Peyer's patch (tissue), 4 donors: Measurements from ENCODE around the gene PSMB5. TPM values are rescaled to one million over a fixed set of nuclear protein-coding genes. Genes with fewer than 3 reads are reported as not detected.
A peak's percentile ranks its signal among the peaks of the same experiment; 100 is the strongest.

Experiments
- DNase-seq, 3 donors: peaks; one replicate each; pipeline ENCODE4 v3.0.0-alpha.2; 2017 to 2019
- H3K27ac ChIP-seq, 4 donors: fragments of 200-600 bp; sonication (generic); one replicate each; pipeline ENCODE4 v1.5.1; 2016 to 2019
- H3K27me3 ChIP-seq, 2 donors: fragments of 200-600 bp; sonication (generic); one replicate each; pipeline ENCODE4 v1.5.1; 2019
- H3K36me3 ChIP-seq, 3 donors: fragments of 200-600 bp; sonication (generic); one replicate each; pipeline ENCODE4 v1.5.1; 2016 to 2019
- H3K4me1 ChIP-seq, 4 donors: fragments of 200-600 bp; sonication (generic); one replicate each; pipeline ENCODE4 v1.5.1; 2016 to 2019
- H3K4me3 ChIP-seq, 4 donors: fragments of 200-600 bp; sonication (generic); 1 replicate in 3 of 4; 2 replicates in 1 of 4; pipeline ENCODE4 v1.5.1; 2016 to 2019; ENCODE audit warnings: mild to moderate bottlenecking in 1 of 4
- H3K9me3 ChIP-seq, 4 donors: fragments of 200-600 bp; sonication (generic); one replicate each; pipeline ENCODE4 v1.5.1; 2016 to 2019; ENCODE audit warnings: mild to moderate bottlenecking in 1 of 4
- CTCF ChIP-seq, 6 experiments: fragments of 450-650 bp in 4 of 6; fragments of 200-600 bp in 2 of 6; sonication (generic) in 1 of 6; IDR thresholded peaks; one replicate each; pipeline ENCODE4 v1.5.1; 2017 to 2019; ENCODE audit warnings: antibody characterized with exemption in 6 of 6, mild to moderate bottlenecking in 3 of 6, moderate library complexity in 1 of 6
- POLR2A ChIP-seq, 2 donors: fragments of 450-650 bp; IDR thresholded peaks; one replicate each; pipeline ENCODE4 v1.5.1; 2017; ENCODE audit warnings: antibody characterized with exemption in 2 of 2, mild to moderate bottlenecking in 2 of 2, moderate library complexity in 2 of 2
- total RNA-seq, 4 donors: library from RNA; depleted of rRNA; stranded (reverse); fragments of >200 nt; gene quantifications; one replicate each; pipeline ENCODE4 v1.1.0, GENCODE V29; 2016

Gene PSMB5
- total RNA-seq, 4 donors from 2014 or later = 49.6 to 116 (median 68.8) TPM

DNA sequence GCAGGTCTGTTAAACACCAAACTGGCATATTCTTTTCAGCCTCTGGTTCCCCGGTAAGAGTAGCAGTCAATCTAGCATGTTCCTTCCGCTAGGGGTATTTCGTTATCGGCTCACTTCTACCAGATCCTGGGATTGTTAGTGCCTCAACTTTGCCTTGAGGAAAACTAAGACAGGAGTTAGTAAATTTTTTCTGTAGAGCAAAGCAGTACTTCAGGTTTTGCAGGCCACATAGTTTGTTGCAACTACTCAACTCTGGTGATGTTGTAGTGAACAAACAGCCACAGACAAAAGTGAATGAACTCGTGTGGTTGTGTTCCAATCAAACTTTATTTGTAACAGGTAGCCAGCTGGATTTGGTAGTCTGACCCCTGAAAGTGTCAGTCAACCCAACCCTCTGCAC lies 28.9 kb upstream of the PSMB5 start:
- H3K9me3 ChIP-seq = no peaks in the 10 kb centered on the region
- peaks cover 0 to 98% (median 11%) of the 10 kb centered on the region in 3 donors for H3K36me3 ChIP-seq
- no peak overlapping the region for H3K27ac ChIP-seq
- no peak overlapping the region for H3K4me3 ChIP-seq
- no peaks in the 10 kb centered on the region for H3K27me3 ChIP-seq
- H3K4me1 ChIP-seq = no peaks in the 10 kb centered on the region
- no peak for DNase-seq
- TF ChIP-seq CTCF (IDR thresholded peaks at IDR 0.05) (no peak), POLR2A (IDR thresholded peaks at IDR 0.05) (no peak)

DNA sequence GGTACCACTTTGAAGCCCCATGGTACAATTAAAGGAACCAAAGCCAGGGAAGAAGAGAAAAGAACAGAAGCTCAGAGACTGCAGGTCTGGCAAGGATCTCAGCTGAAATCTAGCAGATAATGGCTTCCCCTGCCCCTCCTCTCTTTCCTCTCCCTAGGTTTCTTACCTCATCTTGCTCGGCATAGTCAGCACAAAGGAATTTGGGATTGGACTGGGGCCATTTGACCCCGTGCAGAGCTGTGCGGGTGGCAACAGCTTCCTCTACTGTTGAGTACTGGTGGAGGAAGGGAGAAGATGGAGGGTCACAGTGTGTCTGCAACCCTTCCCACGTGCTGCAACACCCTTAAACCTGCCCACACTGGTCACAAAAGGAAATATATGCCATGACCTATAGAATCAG lies 27.3 kb upstream of the PSMB5 start:
- Histone ChIP-seq H3K4me1 (peaks cover 0 to 3% (median 1%) of the 10 kb centered on the region in 4 donors), H3K9me3 (no peaks in the 10 kb centered on the region), H3K36me3 (peaks cover 0 to 84% (median 10%) of the 10 kb centered on the region in 3 donors), H3K4me3 (no peak overlapping the region), H3K27me3 (no peaks in the 10 kb centered on the region), H3K27ac (no peak overlapping the region)
- peak in 2 of 3 donors; percentile 36 to 66 for DNase-seq
- TF ChIP-seq POLR2A (IDR thresholded peaks at IDR 0.05) (no peak), CTCF (IDR thresholded peaks at IDR 0.05) (no peak)

GRCh38 chr14:23060536-23061260 lies 26.0 kb upstream of the PSMB5 start:
- no peak overlapping the region for H3K4me3 ChIP-seq
- peak in 2 of 3 donors; percentile 31 to 33 for DNase-seq
- TF ChIP-seq CTCF (IDR thresholded peaks at IDR 0.05) (no peak), POLR2A (IDR thresholded peaks at IDR 0.05) (no peak)
- no peaks in the 10 kb centered on the region for H3K9me3 ChIP-seq
- H3K27me3 ChIP-seq = no peaks in the 10 kb centered on the region
- H3K36me3 ChIP-seq = peaks cover 0 to 71% (median 10%) of the 10 kb centered on the region in 3 donors
- peaks cover 0 to 13% (median 6%) of the 10 kb centered on the region in 4 donors for H3K4me1 ChIP-seq
- no peak overlapping the region for H3K27ac ChIP-seq

DNA sequence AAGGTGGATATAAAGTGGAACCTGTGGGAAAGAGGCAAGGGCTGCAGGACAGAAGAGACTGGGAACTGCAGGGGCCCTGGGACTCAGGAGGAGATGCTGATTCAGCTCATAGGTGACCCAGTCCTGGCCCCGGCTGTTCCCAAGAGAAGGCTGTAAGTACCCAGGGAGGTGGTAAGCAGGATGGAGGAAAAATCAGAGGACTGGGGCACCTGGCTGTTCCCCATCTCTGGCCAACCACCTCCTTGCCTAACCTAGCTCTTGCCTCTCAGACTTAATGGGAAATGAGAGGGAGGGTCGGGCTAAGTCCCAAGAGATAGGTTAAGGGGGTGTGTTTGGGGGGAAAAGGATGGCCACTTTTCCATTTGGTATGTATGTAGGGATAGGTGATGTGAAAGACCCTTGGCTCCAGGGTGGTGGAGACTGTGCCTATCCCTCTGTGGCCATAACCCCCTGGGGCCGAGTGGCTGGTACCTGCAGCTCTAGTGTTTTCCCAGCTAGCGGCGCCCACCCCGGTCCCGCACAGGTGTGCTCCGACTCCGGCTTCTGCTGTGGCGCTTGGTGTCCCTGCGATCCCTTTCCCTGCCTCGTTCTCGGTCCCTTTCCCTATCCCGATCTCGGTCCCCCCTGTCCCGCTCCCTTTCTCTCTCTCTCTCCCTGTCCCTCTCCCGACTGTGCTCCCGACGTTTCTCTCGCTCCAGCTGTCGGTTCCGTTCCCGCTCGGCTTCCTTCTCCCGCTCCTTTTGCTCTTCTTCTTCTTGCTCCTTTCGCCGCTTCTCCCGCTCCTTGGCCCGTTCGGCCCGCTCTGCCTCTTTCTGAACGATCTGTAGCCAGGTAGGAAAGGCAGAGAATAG lies 24.2 kb upstream of the PSMB5 start:
- H3K27ac ChIP-seq = no peak overlapping the region
- H3K4me1 ChIP-seq = peaks cover 0 to 13% (median 6%) of the 10 kb centered on the region in 4 donors
- DNase-seq = peak in 2 of 3 donors; percentile 48 to 50
- H3K9me3 ChIP-seq = no peaks in the 10 kb centered on the region
- TF ChIP-seq CTCF (IDR thresholded peaks at IDR 0.05) (no peak), POLR2A (IDR thresholded peaks at IDR 0.05) (no peak)
- no peak overlapping the region for H3K4me3 ChIP-seq
- peaks cover 0 to 52% (median 10%) of the 10 kb centered on the region in 3 donors for H3K36me3 ChIP-seq
- H3K27me3 ChIP-seq = no peaks in the 10 kb centered on the region

- peaks cover 0 to 13% (median 6%) of the 10 kb centered on the region in 4 donors for H3K4me1 ChIP-seq
- H3K36me3 ChIP-seq = peaks cover 0 to 44% (median 7%) of the 10 kb centered on the region in 3 donors
- no peaks in the 10 kb centered on the region for H3K9me3 ChIP-seq
- peak; percentile 82 to 95 (median 93) for DNase-seq
- no peaks in the 10 kb centered on the region for H3K27me3 ChIP-seq
- H3K27ac ChIP-seq = peak overlapping the region; percentile 32 to 70 (median 66)
- H3K4me3 ChIP-seq = peak overlapping the region; percentile 55 to 81 (median 66)
- TF ChIP-seq CTCF (IDR thresholded peaks at IDR 0.05) (peak; percentile 86 to 98 (median 94)), POLR2A (IDR thresholded peaks at IDR 0.05) (peak in 1 of 2 donors; percentile 22)
Observed at GRCh38 chr14:23057757-23058653, 23.3 kb upstream of the PSMB5 start.
